Thymus (tissue), 11 donors: ENCODE data around the gene CELSR1. TPM values are rescaled to one million over a fixed set of nuclear protein-coding genes. Genes with fewer than 3 reads are reported as not detected.

Experiments
- DNase-seq, 9 donors: peaks; one replicate each; pipeline ENCODE4 v3.0.0-alpha.2; 2013; ENCODE audit warnings: low spot score in 9 of 9, low read depth in 6 of 9, missing footprints in 1 of 9
- H3K27ac ChIP-seq, 2 donors: one replicate each; pipeline ENCODE4 v1.5.1; 2013; ENCODE audit warnings: control low read depth in 1 of 2, low read depth in 1 of 2, low read length in 1 of 2, mild to moderate bottlenecking in 1 of 2, moderate library complexity in 1 of 2
- H3K27me3 ChIP-seq, 2 donors: one replicate each; pipeline ENCODE4 v1.5.1; 2013; ENCODE audit warnings: low read length in 1 of 2; ENCODE audit not compliant: control insufficient read depth in 2 of 2, insufficient read depth in 1 of 2
- H3K36me3 ChIP-seq, 2 donors: one replicate each; pipeline ENCODE4 v1.5.1; 2013; ENCODE audit warnings: low read length in 1 of 2, mild to moderate bottlenecking in 1 of 2, moderate library complexity in 1 of 2; ENCODE audit not compliant: control insufficient read depth in 2 of 2, insufficient read depth in 2 of 2
- H3K4me1 ChIP-seq, 2 donors: one replicate each; pipeline ENCODE4 v1.5.1; 2013; ENCODE audit warnings: low read length in 2 of 2; ENCODE audit not compliant: control insufficient read depth in 2 of 2, insufficient read depth in 2 of 2
- H3K4me3 ChIP-seq, 2 donors: one replicate each; pipeline ENCODE4 v1.5.1; 2013; ENCODE audit warnings: low read length in 2 of 2, control low read depth in 1 of 2, mild to moderate bottlenecking in 1 of 2
- H3K9me3 ChIP-seq, 2 donors: one replicate each; pipeline ENCODE4 v1.5.1; 2013; ENCODE audit warnings: low read length in 1 of 2, mild to moderate bottlenecking in 1 of 2; ENCODE audit not compliant: control insufficient read depth in 2 of 2, insufficient read depth in 1 of 2
- WGBS: extraction: QIAGEN DNeasy Blood & Tissue Kit; methylation state at CpG from one replicate; pipeline ENCODE4 v1.1.7; 2013; 5-methylcytosine and 5-hydroxymethylcytosine counted together
- polyA plus RNA-seq: library from polyadenylated mRNA; stranded (reverse); fragments of 200-250 nt; gene quantifications from one replicate; pipeline ENCODE4 v1.2.3, GENCODE V29; 2013
- total RNA-seq: library from RNA; stranded (reverse); fragments of 120-200 nt; gene quantifications from one replicate; pipeline ENCODE4 v1.2.4, GENCODE V29; 2013
- donor health status: healthy.

The CELSR1 gene
- total and polyA plus RNA-seq, 2 donors: 3.7 to 9.4 TPM

- peaks cover 0 to 5% of the 10 kb centered on the region in 2 donors for H3K4me1 ChIP-seq
- no peak overlapping the region for H3K4me3 ChIP-seq
- no peak for DNase-seq
- H3K9me3 ChIP-seq: no peaks in the 10 kb centered on the region
- no peak overlapping the region for H3K27ac ChIP-seq
- no peaks in the 10 kb centered on the region for H3K36me3 ChIP-seq
- WGBS: 97% methylated on average over 70 of the region's 70 CpGs
- H3K27me3 ChIP-seq: peaks cover 0 to 28% of the 10 kb centered on the region in 2 donors
Observed at GRCh38 chr22:46463435-46464227, 73.8 kb downstream of the CELSR1 start.

GRCh38 chr22:46462726-46463371, 74.6 kb downstream of the CELSR1 start:
- no peaks in the 10 kb centered on the region for H3K36me3 ChIP-seq
- no peak for DNase-seq
- H3K4me1 ChIP-seq: peaks cover 0 to 5% of the 10 kb centered on the region in 2 donors
- H3K27ac ChIP-seq: no peak overlapping the region
- peaks cover 0 to 30% of the 10 kb centered on the region in 2 donors for H3K27me3 ChIP-seq
- H3K4me3 ChIP-seq: no peak overlapping the region
- no peaks in the 10 kb centered on the region for H3K9me3 ChIP-seq
- WGBS: 94% methylated on average over 18 of the region's 18 CpGs

- no peak for DNase-seq
- H3K9me3 ChIP-seq: no peaks in the 10 kb centered on the region
- peaks cover 0 to 5% of the 10 kb centered on the region in 2 donors for H3K4me1 ChIP-seq
- no peaks in the 10 kb centered on the region for H3K36me3 ChIP-seq
- peaks cover 0 to 36% of the 10 kb centered on the region in 2 donors for H3K27me3 ChIP-seq
- 95% methylated on average over 22 of the region's 22 CpGs for WGBS
- H3K27ac ChIP-seq: no peak overlapping the region
- no peak overlapping the region for H3K4me3 ChIP-seq
Observed at GRCh38 chr22:46461566-46462180, 75.7 kb downstream of the CELSR1 start.

- no peaks in the 10 kb centered on the region for H3K36me3 ChIP-seq
- WGBS: 87% methylated on average over 12 of the region's 12 CpGs
- no peak for DNase-seq
- H3K27ac ChIP-seq: no peak overlapping the region
- H3K27me3 ChIP-seq: peaks cover 0 to 36% of the 10 kb centered on the region in 2 donors
- H3K4me3 ChIP-seq: no peak overlapping the region
- H3K4me1 ChIP-seq: peaks cover 0 to 5% of the 10 kb centered on the region in 2 donors
- no peaks in the 10 kb centered on the region for H3K9me3 ChIP-seq
Observed at GRCh38 chr22:46460857-46461256, 76.6 kb downstream of the CELSR1 start.

GRCh38 chr22:46459347-46460065, 77.9 kb downstream of the CELSR1 start:
- H3K36me3 ChIP-seq: no peaks in the 10 kb centered on the region
- no peak for DNase-seq
- H3K9me3 ChIP-seq: no peaks in the 10 kb centered on the region
- H3K4me1 ChIP-seq: peaks cover 0 to 2% of the 10 kb centered on the region in 2 donors
- no peak overlapping the region for H3K27ac ChIP-seq
- no peak overlapping the region for H3K4me3 ChIP-seq
- 94% methylated on average over 17 of the region's 17 CpGs for WGBS
- peaks cover 0 to 40% of the 10 kb centered on the region in 2 donors for H3K27me3 ChIP-seq

- DNase-seq: no peak
Observed at GRCh38 chr22:46458525-46458924, 78.9 kb downstream of the CELSR1 start.

GRCh38 chr22:46457502-46458488, 79.6 kb downstream of the CELSR1 start:
- H3K4me1 ChIP-seq: peaks cover 0 to 5% of the 10 kb centered on the region in 2 donors
- DNase-seq: no peak
- peaks cover 0 to 54% of the 10 kb centered on the region in 2 donors for H3K27me3 ChIP-seq
- 92% methylated on average over 34 of the region's 34 CpGs for WGBS
- H3K36me3 ChIP-seq: no peaks in the 10 kb centered on the region
- no peak overlapping the region for H3K4me3 ChIP-seq
- no peaks in the 10 kb centered on the region for H3K9me3 ChIP-seq
- no peak overlapping the region for H3K27ac ChIP-seq

More at GRCh38 chr22:46458525-46458924, 78.9 kb downstream of the CELSR1 start:
- Histone ChIP-seq H3K27me3 (peaks cover 0 to 49% of the 10 kb centered on the region in 2 donors), H3K27ac (no peak overlapping the region), H3K4me1 (peaks cover 0 to 3% of the 10 kb centered on the region in 2 donors), H3K36me3 (no peaks in the 10 kb centered on the region), H3K9me3 (no peaks in the 10 kb centered on the region), H3K4me3 (no peak overlapping the region)
- 94% methylated on average over 7 of the region's 7 CpGs for WGBS

- 97% methylated on average over 12 of the region's 12 CpGs for WGBS
- Histone ChIP-seq H3K36me3 (no peaks in the 10 kb centered on the region), H3K4me3 (no peak overlapping the region), H3K9me3 (no peaks in the 10 kb centered on the region), H3K4me1 (peaks cover 0 to 11% of the 10 kb centered on the region in 2 donors), H3K27me3 (peaks cover 0 to 56% of the 10 kb centered on the region in 2 donors), H3K27ac (no peak overlapping the region)
- DNase-seq: no peak
Observed at GRCh38 chr22:46456818-46457163, 80.6 kb downstream of the CELSR1 start.
